NCI-H526 (cell line): ENCODE results near the gene UBAC2.

ENCODE experiments used
- DNase-seq, 2 experiments: peaks; one replicate each; lab custom pipeline; 2025; lab: John Stamatoyannopoulos, UW

The UBAC2 gene

DNA sequence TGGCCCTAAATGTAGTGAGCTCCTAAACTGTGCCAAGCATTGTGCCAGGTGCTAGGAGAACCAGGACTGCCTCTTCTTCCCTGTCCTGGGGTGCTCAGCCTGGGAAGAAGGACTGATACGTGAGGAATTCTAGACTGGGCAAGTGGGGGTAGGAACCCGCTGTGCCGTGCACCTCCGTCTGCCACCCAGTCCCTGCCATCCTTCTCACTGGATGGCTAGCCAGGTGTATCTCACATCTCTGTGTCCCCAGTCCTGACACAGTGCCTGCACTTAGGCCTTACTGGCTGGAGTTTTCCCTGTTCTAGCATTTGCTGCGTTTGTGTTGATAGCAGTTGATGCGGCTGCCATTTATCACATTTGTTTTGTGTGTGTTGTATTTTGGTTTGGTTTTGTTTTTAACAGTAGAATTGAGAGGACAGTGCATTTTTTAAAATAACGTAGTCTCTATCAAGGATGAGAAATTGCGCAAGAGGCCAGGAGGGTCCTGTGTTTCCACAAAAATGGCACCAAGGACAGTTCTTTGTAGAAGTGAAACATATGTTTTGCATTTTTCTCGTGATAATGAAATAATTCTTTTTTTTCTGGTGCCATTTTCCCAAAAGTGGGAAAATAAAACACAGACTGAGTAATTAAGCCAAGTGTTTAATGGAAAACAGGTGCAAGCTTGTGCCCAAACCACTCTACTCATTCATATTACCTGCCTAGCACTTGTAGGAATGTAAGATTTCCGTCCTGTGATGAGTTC is 111.3 kb downstream of the UBAC2 start:
- DNase-seq = no peak

DNA sequence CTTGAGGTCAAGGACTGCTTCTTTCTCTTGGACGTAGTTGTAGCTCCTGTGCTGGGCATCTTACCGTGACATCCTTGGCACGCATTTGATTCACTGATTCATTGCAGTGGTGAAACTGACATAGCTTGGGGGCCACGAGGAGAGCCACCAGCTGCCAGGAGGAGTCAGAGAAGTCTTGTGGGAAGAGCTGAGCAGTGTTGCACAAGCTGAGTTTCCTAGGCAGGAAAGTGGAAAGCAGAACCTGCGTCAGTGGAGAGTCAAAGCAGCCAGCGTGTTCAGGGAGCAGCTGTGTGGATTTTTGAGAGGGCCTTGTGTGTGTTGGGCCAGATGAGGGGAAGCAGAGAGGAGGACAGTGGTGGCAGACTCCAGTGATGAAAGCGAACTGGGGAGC is 111.8 kb downstream of the UBAC2 start:
- no peak for DNase-seq

GRCh38 chr13:99313501-99313900 is 112.8 kb downstream of the UBAC2 start:
- no peak for DNase-seq

DNA sequence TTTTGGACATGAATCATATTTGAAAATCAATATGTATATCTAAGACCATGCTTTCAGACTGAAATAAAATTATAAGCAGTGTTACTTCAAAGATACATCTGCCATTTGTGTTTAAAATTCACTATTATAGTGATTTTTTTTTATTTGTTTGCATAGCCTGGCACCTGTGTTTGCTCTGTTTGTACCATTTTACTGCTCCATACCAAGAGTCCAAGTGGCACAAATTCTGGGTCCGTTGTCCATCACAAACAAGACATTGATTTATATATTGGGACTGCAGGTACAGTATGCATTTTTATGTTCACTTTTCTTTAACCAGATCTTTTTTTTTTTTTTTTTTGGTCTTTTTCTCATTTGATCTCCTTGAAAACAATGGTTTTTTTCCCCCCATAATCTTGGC is 113.3 kb downstream of the UBAC2 start:
- DNase-seq = no peak

- no peak for DNase-seq
Measured at GRCh38 chr13:99314640-99315176, 114.1 kb downstream of the UBAC2 start.

DNA sequence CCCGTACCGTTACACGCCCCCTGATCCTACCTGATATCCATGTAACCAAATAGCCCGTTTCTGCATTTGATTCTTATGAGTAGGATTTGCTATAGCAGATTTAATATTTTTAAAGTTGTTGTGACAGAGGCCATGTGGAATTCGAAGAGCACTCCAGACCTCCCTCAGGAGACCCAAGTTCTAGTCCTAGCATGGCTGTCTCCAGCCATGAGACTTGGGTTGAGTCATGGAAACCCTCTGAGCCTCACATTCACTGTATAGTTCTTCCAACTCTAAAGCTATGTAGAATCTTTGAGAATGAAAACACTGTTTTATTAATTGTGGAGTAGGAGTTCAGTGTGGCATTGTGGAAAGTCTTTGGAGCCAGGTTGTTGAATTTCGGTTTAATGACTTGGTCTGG is 114.5 kb downstream of the UBAC2 start:
- no peak for DNase-seq

GRCh38 chr13:99316224-99316623 is 115.6 kb downstream of the UBAC2 start:
- no peak for DNase-seq

GRCh38 chr13:99316657-99317256 is 116.1 kb downstream of the UBAC2 start:
- no peak for DNase-seq

GRCh38 chr13:99320693-99321481 is 120.2 kb downstream of the UBAC2 start:
- DNase-seq = no peak

GRCh38 chr13:99321709-99322108 is 121.1 kb downstream of the UBAC2 start:
- DNase-seq = no peak

GRCh38 chr13:99322297-99323103 is 121.8 kb downstream of the UBAC2 start:
- no peak for DNase-seq

GRCh38 chr13:99323488-99323887 is 122.8 kb downstream of the UBAC2 start:
- no peak for DNase-seq

DNA sequence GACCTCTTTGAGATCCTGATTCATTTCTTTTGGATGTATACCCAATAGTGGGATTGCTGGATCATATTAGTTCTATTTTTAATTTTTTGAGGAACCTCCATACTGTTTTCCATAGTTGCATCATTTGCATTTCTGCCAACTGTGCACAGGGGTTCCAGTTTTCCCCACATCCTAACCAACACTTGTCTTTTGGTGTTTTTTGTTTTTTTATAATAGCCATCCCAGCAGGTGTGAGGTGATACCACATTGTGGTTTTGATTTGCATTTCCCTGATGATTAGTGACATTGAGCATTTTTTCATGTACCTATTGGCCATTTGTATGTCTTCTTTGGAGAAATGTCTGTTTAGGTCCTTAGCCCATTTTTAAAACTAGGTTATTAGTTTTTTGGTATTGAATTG is 125.4 kb downstream of the UBAC2 start:
- peak in 1 of 2 experiments; percentile 32 for DNase-seq

GRCh38 chr13:99327126-99327525 is 126.5 kb downstream of the UBAC2 start:
- no peak for DNase-seq

- no peak for DNase-seq
Measured at GRCh38 chr13:99327761-99328160, 127.1 kb downstream of the UBAC2 start.

- DNase-seq = no peak
Measured at GRCh38 chr13:99329477-99329876, 128.8 kb downstream of the UBAC2 start.

DNA sequence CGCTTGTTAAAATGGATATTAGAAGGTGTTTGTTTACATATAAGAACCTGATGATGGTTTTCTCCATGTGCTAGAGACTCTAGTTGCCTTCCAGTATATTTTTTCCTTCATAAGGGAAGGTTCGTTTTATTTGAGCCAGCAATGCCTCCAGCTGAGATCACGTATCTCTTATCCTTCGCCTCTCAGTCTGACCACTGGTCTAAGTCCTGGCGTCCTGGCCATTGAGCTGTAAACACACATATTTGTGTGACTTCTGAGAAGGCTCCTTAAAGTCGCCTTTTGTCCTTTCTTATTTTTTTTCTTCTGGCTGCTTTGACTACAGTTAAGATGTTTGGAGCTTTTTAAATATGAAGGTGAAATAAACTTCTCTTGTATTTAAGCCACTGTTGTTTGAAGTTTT is 130.3 kb downstream of the UBAC2 start:
- DNase-seq = no peak

GRCh38 chr13:99331881-99332293 is 131.2 kb downstream of the UBAC2 start:
- DNase-seq = peak; percentile 14 to 40

- DNase-seq = no peak
Measured at GRCh38 chr13:99332456-99332855, 131.8 kb downstream of the UBAC2 start.

DNA sequence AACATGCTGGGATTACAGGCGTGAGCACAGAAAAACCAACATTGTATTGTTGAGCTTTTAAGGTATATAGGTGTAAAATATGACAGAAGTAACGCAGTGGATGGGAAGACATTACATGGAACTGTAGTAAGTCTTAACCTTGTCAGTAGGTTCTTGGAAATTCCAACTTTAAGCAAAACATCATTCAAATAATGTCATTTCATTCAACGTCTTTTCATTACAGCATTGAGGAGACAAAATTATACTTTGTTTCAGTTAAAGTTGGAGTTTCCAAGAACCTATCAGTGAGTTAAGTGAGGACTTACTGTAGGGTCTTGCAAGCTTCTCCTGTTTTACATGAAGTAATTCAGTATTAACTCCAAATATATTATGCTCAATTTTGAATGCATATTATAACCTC is 133.6 kb downstream of the UBAC2 start:
- DNase-seq = no peak

DNA sequence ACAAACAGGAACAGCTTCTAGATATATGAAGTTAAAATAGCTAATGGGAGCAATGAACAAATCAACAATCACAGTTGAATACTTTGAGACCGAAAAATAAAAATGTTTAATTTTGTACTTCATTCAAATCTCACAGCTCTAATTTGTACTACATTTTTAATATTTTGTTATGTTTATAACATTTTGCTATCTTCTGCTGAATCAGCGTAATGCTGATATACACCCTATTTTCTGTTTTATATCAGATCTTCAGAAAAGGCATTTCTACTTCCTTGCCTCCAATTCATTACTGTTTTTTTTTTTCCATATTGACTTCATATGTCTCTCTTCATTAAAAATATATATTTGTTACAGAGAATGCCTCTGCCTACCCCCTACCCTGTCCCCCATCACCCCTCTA is 134.4 kb downstream of the UBAC2 start:
- DNase-seq = no peak

DNA sequence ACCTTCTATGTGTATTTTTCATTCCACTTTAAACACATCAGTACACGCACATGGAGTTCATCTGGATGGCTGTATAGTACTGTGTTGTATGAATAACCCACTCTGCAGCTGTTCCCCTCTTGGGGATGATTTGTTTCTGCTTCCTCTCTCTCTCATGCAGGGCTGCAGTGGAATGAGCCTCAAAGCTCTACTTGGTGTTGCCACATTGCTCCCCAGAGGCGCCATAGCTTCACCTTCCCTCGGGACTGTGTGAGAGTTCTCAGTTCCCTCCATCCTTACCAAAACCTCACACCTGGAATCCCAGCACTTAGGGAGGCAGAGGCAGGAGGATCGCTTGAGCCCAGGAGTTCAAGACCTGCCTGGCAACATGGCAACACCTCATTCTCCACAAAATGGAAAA is 134.9 kb downstream of the UBAC2 start:
- no peak for DNase-seq
